NCI-H1436 (cell line): ENCODE data around the gene IGF2BP2.
"Not testable (repeated sequence)": the region's sequence is repeated elsewhere in the genome, so short reads cannot be mapped to it uniquely, and the experiment has no call there.

ENCODE experiments used
- DNase-seq: peaks from one replicate; lab custom pipeline; 2025; lab: John Stamatoyannopoulos, UW

Gene IGF2BP2

DNA sequence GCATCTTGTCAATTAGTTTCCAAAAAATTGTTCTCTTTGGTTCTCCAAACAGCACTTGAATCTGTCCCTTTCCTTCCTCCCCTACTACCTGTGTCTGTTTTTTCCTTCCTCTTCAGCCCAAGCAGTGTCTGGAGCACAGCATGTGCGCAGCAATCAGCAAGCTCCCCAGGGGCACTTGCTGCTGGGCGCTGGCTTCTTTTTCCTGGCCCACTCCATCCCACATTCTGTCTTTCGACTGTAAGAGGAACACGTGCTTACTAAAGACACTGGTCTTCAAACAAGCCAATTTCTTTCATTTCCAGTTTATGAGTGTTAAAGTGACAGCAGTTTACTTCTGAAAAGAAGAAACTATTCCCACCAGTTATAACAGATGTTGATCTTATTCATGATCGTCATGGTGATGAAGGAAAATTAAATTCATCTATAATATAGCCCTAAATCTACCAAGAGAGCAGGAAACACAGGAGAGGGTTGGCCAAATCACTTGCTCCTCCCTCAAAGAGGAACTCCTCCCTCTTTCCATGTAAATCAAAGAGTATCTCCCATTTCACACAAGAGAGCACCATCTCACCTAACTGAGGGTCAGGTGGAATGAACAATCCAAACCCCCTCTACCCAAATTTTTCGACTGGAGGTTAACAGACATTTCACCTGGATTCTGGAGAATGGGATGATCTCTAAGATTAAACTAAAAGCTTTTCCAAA, 115.4 kb downstream of the IGF2BP2 start:
- DNase-seq = no peak

DNA sequence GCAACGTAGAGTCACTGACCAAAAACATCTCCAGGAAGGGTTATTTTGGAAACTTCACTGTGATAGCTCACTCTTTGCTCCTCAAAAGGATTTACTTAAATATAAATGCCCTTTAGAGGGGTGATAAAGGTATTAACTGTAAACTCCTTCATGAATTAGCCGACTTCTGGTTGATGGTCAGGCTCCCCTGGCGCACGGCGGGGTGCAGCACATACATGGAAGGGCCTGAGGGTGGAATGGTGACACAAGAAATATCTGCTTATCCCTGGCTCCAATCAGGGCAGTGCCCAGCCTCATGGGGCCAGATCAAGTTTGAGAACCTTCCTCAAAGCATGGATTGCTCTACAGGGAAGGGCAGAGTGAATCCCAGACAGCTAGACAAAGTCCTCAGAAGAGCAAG, 116.5 kb downstream of the IGF2BP2 start:
- DNase-seq = no peak

DNA sequence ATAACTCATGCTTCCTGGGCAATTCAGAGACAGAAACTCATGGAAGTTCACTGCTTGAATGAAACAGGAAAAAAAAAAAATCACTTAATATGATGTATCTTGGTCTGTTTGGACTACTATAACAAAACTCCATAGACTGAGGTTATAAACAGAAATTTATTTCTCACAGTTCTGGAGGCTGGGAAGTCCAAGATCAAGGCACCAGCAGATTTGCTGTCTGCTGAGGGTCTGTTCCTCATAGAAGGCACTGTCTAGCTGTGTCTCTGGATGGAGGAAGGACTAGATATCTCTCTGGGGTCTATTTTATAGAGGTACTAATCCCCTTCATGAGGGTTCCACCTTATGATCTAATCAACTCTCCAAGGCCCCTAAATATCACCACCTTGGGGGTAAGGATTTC, 119.3 kb downstream of the IGF2BP2 start:
- no peak for DNase-seq

DNA sequence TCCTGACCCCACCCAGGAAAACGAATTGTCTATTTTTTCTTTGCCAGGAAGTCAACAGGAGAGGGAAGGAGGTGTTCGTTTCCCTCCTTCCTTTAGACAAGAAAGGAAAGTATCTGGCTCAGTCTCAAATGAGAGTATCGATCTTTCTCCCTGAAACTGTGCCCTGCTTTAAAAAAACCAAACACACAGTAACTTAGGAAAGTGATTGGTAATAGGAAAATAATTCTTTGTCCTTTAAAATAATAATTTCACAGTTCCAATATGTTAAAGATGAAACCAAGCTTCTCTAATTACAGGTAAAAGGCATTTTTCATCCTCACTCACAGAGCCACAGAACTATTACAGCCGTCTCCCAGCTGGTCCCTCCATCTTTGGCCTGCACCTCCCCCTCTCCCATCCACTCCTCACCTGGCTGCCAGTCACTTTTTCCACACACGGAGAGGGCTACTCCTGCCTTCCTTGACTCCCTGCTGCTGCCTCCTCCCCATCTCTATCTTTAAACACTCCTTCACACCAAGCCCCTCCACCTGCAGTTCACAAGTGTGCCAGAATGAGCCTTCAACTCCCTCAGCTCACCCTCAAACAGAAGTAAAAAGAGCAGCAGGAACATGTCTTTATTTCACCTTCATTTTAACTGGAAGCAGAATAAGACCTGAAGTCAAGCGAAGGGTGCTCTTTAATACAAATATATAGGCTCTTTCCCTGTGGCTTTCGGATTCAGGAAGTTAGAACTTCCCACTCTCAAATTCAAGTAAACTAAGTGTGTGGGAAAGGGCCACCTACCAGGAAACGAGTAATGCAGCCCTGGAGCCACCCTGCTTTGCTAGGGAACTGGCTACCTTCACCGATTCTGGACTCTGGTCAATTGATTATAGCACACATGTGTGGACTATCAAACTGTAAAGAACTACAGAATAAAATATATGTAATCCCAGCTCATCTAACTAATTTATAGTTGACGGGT, 122.3 kb downstream of the IGF2BP2 start:
- DNase-seq = no peak

- no peak for DNase-seq
Measured at GRCh38 chr3:185701611-185702261, 123.1 kb downstream of the IGF2BP2 start.

GRCh38 chr3:185699927-185700326, 124.9 kb downstream of the IGF2BP2 start:
- no peak for DNase-seq

DNA sequence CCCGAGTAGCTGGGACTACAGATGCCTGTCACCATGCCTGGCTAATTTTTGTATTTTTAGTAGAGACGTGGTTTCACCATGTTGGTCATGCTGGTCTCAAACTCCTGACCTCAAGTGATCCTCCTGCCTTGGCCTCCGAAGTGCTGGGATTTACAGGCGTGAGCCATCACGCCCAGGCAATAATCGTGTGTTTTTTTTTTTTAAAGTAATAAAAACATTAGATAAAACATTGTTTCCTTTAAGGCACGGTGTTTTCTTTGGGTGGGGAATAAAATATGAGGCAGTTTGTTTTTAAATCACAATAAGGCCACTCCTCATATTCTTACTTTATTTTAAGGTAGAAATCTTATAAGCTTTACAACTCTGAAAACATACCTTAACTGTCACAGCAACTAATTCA, 127.6 kb downstream of the IGF2BP2 start:
- not testable (repeated sequence) for DNase-seq

DNA sequence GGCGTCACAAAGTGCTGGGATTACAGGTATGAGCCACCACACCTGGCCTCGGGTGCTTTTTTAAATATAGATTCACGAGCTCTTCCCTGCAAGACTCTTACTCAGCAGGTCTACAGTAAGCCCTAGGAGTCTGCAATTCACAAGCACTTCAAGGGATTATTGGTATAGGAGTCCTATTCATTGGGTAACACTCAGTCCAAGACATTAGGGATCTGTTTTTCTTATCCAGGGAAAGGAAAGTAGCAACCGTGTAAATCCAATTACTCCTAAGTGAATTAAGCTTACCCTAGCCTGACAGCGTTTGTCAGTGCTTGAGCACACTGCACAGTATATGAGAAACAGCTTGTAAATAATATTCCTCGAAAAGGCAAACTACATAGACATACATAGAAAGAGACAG, 128.8 kb downstream of the IGF2BP2 start:
- no peak for DNase-seq

DNA sequence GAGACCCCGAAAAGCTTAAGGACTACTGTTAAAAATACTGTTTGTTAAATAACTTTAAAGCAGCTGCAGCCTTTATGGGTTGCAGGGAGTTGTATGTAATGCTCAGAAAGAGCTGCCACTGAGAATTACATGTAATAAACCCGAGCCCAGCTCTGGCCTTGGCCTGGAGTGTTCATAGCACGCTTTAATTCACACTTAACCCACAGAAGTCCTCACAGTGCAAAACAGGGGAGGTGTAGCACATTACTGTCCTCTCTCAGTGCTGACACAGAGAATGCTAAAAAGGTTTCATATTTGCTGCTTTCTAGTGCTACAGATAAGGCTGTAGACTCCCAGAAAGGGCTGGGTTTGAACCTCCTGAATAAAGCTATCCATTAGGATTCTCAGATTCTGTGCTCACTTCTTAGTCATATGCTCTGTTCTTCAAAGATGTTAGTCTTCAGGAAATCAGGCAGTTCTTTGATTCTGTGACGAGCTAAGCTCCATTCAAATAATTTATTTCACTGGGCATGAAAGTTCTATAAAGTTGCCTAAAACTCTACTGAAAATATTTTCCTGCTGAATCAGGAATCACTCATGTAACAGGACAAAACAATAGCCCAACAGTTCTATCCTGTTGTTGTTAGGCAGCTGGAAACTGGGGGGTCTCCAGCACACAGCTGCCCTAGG, 130.7 kb downstream of the IGF2BP2 start:
- DNase-seq = no peak

GRCh38 chr3:185691622-185692021, 133.2 kb downstream of the IGF2BP2 start:
- no peak for DNase-seq

DNA sequence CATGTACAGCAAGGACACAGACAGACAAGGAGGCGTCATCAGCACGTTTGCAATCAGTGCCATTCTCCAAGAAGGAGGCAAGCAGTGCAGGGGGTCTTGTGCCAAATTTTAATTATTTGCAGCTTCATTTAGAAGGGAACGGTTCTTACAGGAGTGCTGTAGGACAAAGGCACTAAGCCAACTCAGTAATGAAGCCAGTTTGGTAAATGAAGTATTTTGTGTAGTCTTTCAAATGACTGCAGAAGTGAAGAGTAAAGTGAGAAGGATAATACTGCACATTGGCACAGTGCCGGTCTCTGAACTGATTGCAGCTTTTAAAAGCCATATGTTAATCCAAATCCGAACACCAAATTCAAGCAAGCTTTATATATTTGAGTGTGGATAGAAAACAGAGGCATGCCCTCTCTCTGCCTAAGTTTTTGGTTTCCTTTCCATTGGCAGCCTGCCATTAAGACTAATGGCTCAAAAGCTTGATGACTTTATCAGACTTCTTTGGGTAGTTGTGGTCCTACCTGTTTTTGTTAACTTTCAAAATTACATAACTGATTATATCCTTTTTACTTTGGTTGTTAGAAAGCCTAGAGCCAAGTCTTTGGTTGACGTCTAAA, 137.5 kb downstream of the IGF2BP2 start:
- no peak for DNase-seq

- no peak for DNase-seq
Measured at GRCh38 chr3:185685231-185686035, 139.4 kb downstream of the IGF2BP2 start.

DNA sequence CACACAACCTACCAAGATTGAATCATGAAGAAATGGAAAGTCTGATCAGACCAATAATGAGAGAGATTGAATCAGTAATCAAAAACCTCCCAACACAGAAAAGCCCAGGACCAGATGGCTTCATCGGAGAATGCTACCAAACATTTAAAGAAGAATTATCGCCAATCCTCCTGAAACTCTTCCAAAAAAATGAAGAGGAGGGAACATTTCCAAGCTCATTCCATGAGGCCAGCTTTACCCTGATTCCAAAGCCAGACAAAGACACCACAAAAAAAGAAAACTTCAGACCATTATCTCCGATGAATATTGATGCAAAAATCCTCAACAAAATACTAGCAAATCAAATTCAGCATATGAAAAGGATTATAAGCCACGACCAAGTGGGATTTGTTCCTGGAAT, 144.6 kb downstream of the IGF2BP2 start:
- no peak for DNase-seq

DNA sequence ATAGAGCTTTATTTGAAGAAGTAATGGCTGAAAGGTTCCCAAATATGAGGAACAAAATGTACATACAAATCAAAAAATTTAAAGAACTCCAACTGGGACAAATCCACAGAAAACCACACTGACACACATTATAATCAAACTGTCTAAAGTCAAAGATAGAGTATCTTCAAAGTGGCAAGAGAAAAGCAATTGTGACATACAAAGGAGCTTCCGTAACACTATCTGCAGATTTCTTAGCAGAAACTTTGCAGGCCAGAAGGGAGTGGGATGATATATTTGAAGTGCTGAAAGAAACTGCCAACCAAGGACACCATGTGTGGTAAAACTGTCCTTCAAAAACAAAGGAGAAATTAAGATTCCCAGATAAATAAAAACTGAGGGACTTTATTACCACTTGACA, 146.8 kb downstream of the IGF2BP2 start:
- DNase-seq = no peak

GRCh38 chr3:185677146-185677829, 147.6 kb downstream of the IGF2BP2 start:
- no peak for DNase-seq

DNA sequence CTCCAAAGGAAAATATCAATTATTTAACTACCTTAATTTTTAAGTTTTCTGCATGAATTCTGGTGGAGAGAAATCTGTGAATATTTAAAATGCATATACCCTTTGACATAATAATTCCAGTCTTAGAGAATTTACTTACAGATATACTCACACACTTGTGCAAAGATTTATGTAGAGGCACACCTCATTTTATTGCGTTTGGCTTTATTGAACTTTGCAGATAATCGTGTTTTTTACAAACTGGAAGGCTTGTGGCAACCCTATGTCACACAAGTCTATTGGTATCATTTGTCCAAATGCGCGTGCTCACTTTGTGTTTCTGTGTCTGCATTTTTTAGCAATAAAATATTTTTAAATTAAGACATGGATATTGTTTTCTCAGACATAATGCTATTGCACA, 157.3 kb downstream of the IGF2BP2 start:
- no peak for DNase-seq

DNA sequence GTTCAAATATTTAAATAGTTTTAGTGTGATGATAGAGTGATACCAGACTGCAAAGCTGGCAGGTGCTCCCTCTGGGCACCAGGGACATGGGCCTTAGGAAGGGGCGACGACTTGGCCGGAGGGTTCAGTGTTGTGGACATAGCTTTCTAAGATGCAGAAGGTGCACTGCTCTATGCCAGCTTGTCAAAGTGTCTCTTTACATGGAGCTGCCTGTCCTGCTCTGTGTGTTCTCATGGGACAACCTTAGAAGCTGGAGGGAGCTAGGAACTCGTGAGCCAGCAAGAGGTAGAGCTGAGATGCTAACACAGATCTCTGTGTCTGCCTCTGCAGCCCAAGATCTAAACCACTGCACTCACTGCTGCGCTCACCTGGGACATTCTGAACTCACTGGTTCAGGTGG, 160.9 kb downstream of the IGF2BP2 start:
- DNase-seq = no peak

GRCh38 chr3:185661772-185662171, 163.1 kb downstream of the IGF2BP2 start:
- DNase-seq = no peak

DNA sequence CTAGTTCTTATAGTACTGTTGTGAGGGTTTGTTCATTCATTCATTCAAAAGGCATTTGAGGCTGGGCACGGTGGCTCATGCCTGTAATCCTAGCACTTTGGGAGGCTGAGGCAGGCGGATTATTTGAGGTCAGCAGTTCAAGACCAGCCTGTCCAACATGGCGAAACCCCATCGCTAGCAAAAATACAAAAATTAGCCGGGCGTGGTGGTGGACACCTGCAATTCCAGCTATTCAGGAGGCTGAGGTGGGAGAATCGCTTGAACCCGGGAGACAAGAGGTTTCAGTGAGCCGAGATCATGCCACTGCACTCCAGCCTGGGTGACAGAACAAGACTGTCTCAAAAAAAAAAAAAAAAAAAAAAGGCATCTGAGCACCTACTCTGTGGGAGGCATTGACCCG, 163.5 kb downstream of the IGF2BP2 start:
- DNase-seq = not testable (repeated sequence)
